Measurements from ENCODE around the gene FOXL2NB. TPM values are rescaled to one million over a fixed set of nuclear protein-coding genes. Genes with fewer than 3 reads are reported as not detected.

Gene FOXL2NB
- total RNA-seq, 6 donors from 2014 or later = 0.07 TPM; not detected in 5

DNA sequence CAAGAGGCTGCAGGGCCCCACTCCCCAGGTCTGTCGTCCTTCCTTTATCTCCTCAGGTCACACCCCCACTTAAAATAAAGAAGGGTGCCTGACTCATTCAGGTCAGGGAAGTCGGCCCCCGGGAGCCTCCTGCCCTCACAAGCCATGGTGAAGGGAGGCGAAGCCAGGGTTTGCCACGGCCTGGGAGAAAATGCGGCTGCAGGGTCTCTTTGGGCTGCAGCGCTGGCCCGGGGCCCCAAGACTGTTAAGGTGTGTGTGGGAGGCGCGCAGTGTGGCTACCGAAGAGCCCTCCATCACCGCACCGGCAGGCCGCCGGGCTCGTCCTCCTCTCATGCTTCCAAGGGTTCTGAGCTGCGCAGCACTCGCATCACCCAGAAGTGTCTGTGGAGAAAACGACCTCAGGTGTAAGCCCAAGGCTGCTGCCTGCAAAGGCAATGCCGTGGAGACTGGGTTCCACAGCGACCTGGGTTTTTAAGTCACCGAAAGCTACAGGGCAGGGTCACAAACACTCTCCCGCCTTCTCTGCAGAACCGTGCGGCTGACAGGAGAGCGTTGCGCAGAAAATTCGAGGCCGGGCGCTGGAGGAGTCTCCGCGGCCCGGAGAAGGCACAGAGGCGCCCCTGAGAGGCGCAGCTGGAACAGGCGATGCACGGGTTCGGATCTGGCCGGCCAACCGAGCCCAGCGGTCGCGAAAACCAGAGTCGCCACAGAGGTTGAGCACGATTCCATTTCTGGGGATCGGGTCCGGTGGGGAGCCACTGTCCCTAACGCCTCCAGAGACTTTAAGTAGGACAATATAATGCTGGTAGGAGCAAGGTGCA, 8.8 kb upstream of the FOXL2NB start:
- DNase-seq (peak in 1 of 2 donors; percentile 75), ATAC-seq (ENCODE audit: low FRiP score in 2 of 2) (no peak)
- H3K27me3 ChIP-seq = peaks cover 2 to 76% (median 52%) of the 10 kb centered on the region in 4 donors
- H3K9me3 ChIP-seq = no peaks in the 10 kb centered on the region
- 6 to 9% methylated on average over 26 to 46 of the region's 48 CpGs for WGBS, 2 donors
- peaks cover 41 to 47% (median 45%) of the 10 kb centered on the region in 4 donors for H3K4me1 ChIP-seq
- TF ChIP-seq EP300 (IDR thresholded peaks at IDR 0.05) = no peak
- no peak for TF ChIP-seq CTCF (IDR thresholded peaks at IDR 0.05)
- no peak for TF ChIP-seq POLR2A (IDR thresholded peaks at IDR 0.05)
- TF ChIP-seq POLR2AphosphoS5 (IDR thresholded peaks at IDR 0.05) = no peak
- H3K4me3 ChIP-seq = no peak overlapping the region
- H3K27ac ChIP-seq = no peak overlapping the region
- H3K36me3 ChIP-seq = no peaks in the 10 kb centered on the region

- no peak overlapping the region for H3K4me3 ChIP-seq
- WGBS, 2 donors = 6 to 7% methylated on average over 29 to 30 of the region's 32 CpGs
- H3K9me3 ChIP-seq = no peaks in the 10 kb centered on the region
- H3K36me3 ChIP-seq = no peaks in the 10 kb centered on the region
- ATAC-seq (ENCODE audit: low FRiP score in 2 of 2) (no peak), DNase-seq (no peak)
- H3K27ac ChIP-seq = no peak overlapping the region
- H3K4me1 ChIP-seq = peaks cover 43 to 50% (median 46%) of the 10 kb centered on the region in 4 donors
- H3K27me3 ChIP-seq = peaks cover 2 to 83% (median 56%) of the 10 kb centered on the region in 4 donors
- TF ChIP-seq EP300 (IDR thresholded peaks at IDR 0.05) (no peak), CTCF (IDR thresholded peaks at IDR 0.05) (no peak), POLR2A (IDR thresholded peaks at IDR 0.05) (no peak), POLR2AphosphoS5 (IDR thresholded peaks at IDR 0.05) (no peak)
Observed at GRCh38 chr3:138938877-138939560, 8.0 kb upstream of the FOXL2NB start.

DNA sequence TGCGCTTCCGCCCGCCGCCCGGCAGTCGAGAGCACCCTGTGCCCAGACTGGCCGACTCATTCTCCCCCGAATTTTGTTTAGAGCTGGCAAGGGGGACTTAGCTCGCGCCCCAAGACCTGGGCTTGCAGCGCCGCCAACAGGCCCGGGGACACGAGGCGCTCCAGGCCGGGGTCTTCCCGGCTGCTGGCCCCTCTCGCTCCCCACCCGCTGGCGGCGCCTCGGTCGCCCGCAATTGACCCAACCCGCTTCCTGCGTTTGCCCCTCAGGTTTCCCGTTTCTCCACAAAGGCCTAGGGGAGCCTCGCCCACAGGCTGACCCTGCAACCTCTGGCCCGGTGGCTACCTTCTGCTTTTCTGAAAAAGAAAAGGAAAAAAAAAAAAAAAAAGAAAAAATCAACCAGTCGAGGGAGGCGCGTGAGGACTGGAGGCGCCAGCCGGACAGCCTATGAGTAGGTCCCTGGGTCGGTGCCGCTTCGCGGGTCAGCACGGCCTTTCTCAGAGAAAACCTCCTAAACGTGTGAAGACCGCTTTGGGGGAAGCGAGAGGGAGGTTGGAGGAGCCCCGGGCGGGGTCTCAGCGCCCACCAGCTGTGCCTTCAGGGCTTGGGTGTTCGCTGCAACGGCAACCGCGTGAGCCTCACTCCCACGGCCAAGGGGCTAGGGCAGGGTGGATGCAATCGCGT, 7.3 kb upstream of the FOXL2NB start:
- 6 to 8% methylated on average over 37 to 52 of the region's 52 CpGs for WGBS, 2 donors
- H3K4me1 ChIP-seq = peaks cover 49 to 57% (median 53%) of the 10 kb centered on the region in 4 donors
- H3K36me3 ChIP-seq = no peaks in the 10 kb centered on the region

DNA sequence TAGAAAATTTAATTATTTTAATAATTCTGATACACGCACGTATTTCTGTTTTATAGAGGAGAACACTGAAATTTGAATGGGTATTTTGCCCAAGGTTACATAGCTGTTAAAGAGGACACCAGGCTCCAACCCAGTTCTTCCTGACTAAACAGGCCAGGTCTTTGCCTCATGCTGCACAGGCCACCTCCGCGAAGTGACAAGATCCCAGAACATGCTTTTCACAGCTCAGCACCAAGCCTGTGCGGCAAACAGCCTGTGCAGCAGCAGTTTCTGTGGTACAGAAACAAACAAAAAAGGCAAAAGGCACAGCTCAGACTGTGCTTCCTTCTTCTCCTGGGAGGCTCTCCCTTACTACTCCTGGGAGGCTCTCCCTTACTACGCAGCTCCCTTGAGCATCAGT, 6.6 kb upstream of the FOXL2NB start:
- Histone ChIP-seq H3K4me1 (peaks cover 56 to 64% (median 60%) of the 10 kb centered on the region in 4 donors), H3K27ac (no peak overlapping the region), H3K9me3 (no peaks in the 10 kb centered on the region), H3K4me3 (no peak overlapping the region), H3K36me3 (no peaks in the 10 kb centered on the region), H3K27me3 (peaks cover 2 to 97% (median 66%) of the 10 kb centered on the region in 4 donors)
- ATAC-seq (ENCODE audit: low FRiP score in 2 of 2) (no peak), DNase-seq (no peak)
- TF ChIP-seq POLR2A (IDR thresholded peaks at IDR 0.05) = no peak
- TF ChIP-seq EP300 (IDR thresholded peaks at IDR 0.05) = no peak
- no peak for TF ChIP-seq POLR2AphosphoS5 (IDR thresholded peaks at IDR 0.05)
- no peak for TF ChIP-seq CTCF (IDR thresholded peaks at IDR 0.05)
- WGBS, 2 donors = 53 to 66% methylated on average over 6 of the region's 6 CpGs

More for the DNA sequence above, 7.3 kb upstream of the FOXL2NB start:
- DNase-seq (peak in 1 of 2 donors; percentile 82), ATAC-seq (ENCODE audit: low FRiP score in 2 of 2) (no peak)
- peaks cover 2 to 90% (median 61%) of the 10 kb centered on the region in 4 donors for H3K27me3 ChIP-seq
- H3K4me3 ChIP-seq = no peak overlapping the region
- no peaks in the 10 kb centered on the region for H3K9me3 ChIP-seq
- TF ChIP-seq EP300 (IDR thresholded peaks at IDR 0.05) = no peak
- no peak for TF ChIP-seq POLR2A (IDR thresholded peaks at IDR 0.05)
- TF ChIP-seq CTCF (IDR thresholded peaks at IDR 0.05) = no peak
- TF ChIP-seq POLR2AphosphoS5 (IDR thresholded peaks at IDR 0.05) = no peak
- no peak overlapping the region for H3K27ac ChIP-seq

Data from upper lobe of left lung (tissue), 6 donors.